IPS-18c (cell line): ENCODE measurements around the gene CLMN.

Experiments used
- H3K4me3 ChIP-seq: 2 replicates; pipeline ENCODE4 v1.7.0; 2013; ENCODE audit warnings: low read depth, mild to moderate bottlenecking, low read length, moderate library complexity; ENCODE audit not compliant: insufficient read depth
- H3K9me3 ChIP-seq: one replicate; pipeline ENCODE4 v1.6.1; 2013; ENCODE audit warnings: mild to moderate bottlenecking, low read length, moderate library complexity; ENCODE audit not compliant: control insufficient read depth, insufficient read depth

The CLMN gene

DNA sequence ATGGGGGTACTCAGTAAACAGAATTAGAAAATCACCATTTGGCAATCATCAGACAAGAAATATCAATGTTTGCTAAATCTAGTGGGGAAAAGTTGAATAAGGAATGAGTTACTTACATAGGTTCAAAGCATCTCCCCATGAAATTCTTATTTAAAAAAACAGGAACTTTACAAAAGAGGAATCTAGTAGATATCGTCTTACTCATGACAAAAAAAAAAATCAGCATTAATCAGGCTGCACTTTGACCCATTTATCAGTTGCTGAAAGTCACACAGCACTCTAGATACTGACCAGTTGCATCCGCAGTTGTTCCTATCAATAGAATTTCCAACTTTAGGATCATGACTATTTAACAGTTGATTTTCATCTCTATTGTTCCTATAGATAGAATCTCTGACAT is 156.6 kb downstream of the CLMN start:
- no peak overlapping the region for H3K4me3 ChIP-seq
- no peaks in the 10 kb centered on the region for H3K9me3 ChIP-seq

- Histone ChIP-seq H3K4me3 (no peak overlapping the region), H3K9me3 (no peaks in the 10 kb centered on the region)
Observed at GRCh38 chr14:95162641-95163040, 157.1 kb downstream of the CLMN start.

DNA sequence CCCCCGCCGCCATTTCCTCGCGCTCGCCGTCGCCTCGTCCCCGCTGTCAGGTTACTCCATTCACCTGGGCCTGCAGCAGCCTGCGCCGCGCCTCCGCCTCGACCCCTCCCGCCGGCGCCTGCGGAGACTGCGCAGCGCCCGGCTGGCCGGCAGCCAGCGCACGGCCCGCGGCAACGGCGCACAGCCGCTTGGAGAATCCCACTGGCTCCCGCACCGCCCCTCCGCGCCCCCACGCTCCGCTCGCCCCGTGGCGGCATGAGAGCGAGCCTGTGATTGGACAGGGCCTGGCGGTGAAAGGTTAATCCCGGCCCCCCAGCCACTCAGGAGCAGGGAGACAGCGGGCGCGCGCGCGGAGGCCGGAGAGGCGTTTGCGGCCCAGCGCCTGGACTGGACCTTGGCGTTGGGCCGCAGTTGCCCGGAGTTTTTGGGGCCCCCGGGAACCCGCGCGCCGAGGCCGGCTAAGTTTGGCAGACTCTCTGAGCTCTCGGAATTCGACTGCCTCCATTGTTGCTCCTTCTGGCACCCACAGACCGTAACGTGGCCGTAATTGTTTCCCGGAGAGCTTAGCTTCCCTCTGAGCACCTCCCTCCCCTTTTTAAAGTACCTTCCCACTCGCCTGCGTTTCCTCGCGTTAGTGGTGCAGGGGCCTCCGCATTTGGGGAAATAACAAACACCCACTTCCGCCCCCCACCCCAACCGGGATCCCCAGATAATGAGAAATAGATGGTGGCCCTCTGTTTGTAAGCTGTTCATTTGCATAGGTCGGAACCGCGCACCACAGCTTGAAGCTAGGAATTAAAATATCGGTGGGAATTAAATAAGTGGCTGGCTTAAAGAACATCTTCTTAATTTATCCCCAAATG is 162.2 kb downstream of the CLMN start, which contains the start of gene DICER1:
Gene DICER1 (minus strand): TSS at position 203 of the 863 bp plus-strand sequence. CDS start 24,071 bp downstream, outside the sequence.
- Histone ChIP-seq H3K4me3 (peak within 1 kb of the TSS; percentile 81), H3K9me3 (peaks cover 3% of the 10 kb centered on the region)

DNA sequence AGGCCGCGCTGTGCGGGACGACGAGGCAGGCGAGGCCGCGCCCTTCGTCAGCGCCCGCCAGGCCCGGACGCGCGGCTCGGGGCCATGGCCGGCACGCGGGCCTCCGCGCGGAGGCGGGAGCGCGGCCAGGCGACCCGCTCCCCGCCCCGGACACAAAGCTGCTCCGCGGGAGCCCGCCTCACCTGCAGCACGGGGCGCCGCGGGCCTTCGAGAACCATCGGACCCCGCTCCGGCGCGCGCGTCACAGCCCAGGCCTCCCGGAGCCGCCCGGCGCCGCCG is 162.7 kb downstream of the CLMN start:
- peak overlapping the region; percentile 81 for H3K4me3 ChIP-seq
- peaks cover 3% of the 10 kb centered on the region for H3K9me3 ChIP-seq

- peaks cover 3% of the 10 kb centered on the region for H3K9me3 ChIP-seq
- H3K4me3 ChIP-seq = peak overlapping the region; percentile 81
Observed at GRCh38 chr14:95156161-95157047, 163.3 kb downstream of the CLMN start.

GRCh38 chr14:95155045-95155444 is 164.7 kb downstream of the CLMN start:
- Histone ChIP-seq H3K9me3 (peaks cover 3% of the 10 kb centered on the region), H3K4me3 (no peak overlapping the region)

GRCh38 chr14:95153866-95154265 is 165.8 kb downstream of the CLMN start:
- H3K9me3 ChIP-seq = peaks cover 3% of the 10 kb centered on the region

DNA sequence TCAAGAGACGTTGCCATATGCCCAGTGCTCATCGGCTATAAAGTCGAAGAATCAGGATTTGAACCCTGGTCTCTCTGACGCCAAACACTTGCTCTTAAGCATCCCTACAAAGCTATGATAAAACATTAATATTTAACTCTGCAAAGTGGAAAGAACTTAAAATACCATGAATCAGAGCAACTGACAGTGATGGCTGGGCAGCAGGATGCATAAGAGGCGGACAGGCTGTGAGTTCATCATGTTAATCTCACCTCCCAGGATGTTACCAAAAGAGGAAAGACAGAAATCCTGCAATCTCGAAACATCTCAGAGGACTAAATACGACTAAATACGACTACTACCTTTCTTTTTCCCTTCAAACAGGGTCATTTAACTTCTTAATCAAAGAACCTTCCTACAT is 168.1 kb downstream of the CLMN start:
- H3K4me3 ChIP-seq = no peak overlapping the region
- H3K9me3 ChIP-seq = peaks cover 2% of the 10 kb centered on the region

More at GRCh38 chr14:95153866-95154265, 165.8 kb downstream of the CLMN start:
- H3K4me3 ChIP-seq = no peak overlapping the region

DNA sequence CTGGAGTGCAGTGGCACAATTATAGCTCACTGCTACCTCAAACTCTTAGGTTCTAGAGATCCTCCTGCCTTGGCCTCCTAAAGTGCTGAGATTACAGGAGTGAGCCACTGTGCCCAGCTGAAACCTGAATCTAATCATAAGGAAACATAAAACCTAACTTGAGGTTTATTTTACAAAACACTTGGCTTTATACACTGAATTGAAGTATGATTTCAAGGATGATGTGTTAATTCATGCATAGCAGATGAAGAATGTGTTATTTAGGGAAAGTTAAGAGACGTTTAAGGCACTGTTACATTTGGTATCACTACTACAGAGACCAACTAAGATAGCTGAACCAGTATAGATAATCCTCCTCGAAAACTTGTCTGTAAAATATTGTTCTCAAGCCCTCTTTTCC is 168.8 kb downstream of the CLMN start:
- H3K4me3 ChIP-seq = no peak overlapping the region
- no peaks in the 10 kb centered on the region for H3K9me3 ChIP-seq

- no peak overlapping the region for H3K4me3 ChIP-seq
- H3K9me3 ChIP-seq = no peaks in the 10 kb centered on the region
Observed at GRCh38 chr14:95149441-95149840, 170.3 kb downstream of the CLMN start.

- H3K4me3 ChIP-seq = no peak overlapping the region
- no peaks in the 10 kb centered on the region for H3K9me3 ChIP-seq
Observed at GRCh38 chr14:95147597-95147996, 172.1 kb downstream of the CLMN start.

GRCh38 chr14:95146079-95146771 is 173.5 kb downstream of the CLMN start:
- Histone ChIP-seq H3K9me3 (no peaks in the 10 kb centered on the region), H3K4me3 (no peak overlapping the region)

GRCh38 chr14:95144849-95145248 is 174.9 kb downstream of the CLMN start:
- Histone ChIP-seq H3K4me3 (no peak overlapping the region), H3K9me3 (no peaks in the 10 kb centered on the region)

DNA sequence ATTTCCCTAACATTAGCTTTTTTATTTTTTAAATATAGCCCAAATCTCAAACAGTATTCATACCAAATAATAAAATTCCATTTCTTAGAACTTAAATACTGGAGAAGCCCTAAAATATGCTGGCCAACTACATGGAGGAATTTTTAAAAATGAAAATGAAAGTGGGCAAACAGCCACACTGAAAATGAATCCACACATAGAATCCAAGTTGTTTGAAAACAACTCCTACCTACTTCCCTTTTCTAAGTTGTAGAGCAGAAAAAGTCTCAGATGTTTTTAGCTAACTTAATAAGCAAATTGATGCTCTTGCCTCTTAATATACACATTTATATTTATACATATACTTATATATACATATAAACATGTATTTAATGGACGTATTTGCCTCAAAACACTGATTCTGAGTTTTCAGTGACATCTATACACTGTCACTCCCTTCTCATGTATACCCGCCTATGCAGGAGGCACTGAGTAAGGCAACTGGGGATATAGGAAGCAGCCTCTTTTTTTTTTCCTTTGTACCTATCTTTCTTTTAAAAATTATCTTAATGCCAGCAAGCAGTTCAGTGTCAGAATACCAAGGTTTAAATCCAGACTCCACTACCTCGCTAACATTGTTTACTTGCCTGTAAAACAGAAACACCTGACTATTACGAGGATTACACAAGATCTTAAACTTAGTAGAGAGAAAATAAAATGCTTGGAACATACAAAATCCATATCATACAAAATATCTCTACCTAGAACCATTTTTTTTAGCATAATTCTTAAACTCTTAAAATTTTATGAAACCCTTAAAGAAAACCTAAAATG is 175.7 kb downstream of the CLMN start:
- H3K9me3 ChIP-seq = no peaks in the 10 kb centered on the region
- H3K4me3 ChIP-seq = no peak overlapping the region

- Histone ChIP-seq H3K4me3 (no peak overlapping the region), H3K9me3 (no peaks in the 10 kb centered on the region)
Observed at GRCh38 chr14:95142208-95142607, 177.5 kb downstream of the CLMN start.

GRCh38 chr14:95141684-95142083 is 178.0 kb downstream of the CLMN start:
- H3K9me3 ChIP-seq = no peaks in the 10 kb centered on the region
- H3K4me3 ChIP-seq = no peak overlapping the region
